Measurements from ENCODE around the gene CPZ. TPM values are rescaled to one million over a fixed set of nuclear protein-coding genes. Genes with fewer than 3 reads are reported as not detected.

Gene CPZ
- polyA plus RNA-seq, 1 donor (not counting 4 experiments of a cell fraction or from before 2014, with no cell fraction given): not detected

DNA sequence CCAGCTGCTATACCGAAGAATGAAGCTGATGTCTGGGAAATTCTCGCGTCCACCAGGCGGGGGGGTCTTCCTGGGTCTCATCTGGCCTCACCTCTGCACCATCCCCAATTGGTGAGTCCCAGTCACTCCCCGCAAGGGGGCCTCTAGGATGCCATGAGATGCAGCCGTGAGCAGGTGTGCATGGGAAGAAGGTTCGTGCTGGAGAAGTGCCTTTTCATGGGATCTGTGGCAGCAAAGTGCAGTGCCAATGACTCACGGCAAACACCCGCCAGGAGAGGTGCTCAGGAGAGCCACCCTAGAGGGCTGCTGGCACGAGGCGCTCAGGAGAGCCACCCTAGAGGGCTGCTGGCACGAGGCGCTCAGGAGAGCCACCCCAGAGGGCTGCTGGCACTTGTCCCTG is 55.1 kb downstream of the CPZ start:
- FAIRE-seq (no peak), DNase-seq (ENCODE audit: low read depth, low spot score) (no peak)
- no peaks in the 10 kb centered on the region for H3K4me1 ChIP-seq (ENCODE audit: control insufficient read depth, extremely low read depth, insufficient read depth, low read length)
- H3K27ac ChIP-seq (ENCODE audit: control insufficient read depth, insufficient read depth, low read length): no peak overlapping the region
- no peak overlapping the region for H2AFZ ChIP-seq (ENCODE audit: control insufficient read depth, low read length)
- no peaks in the 10 kb centered on the region for H3K79me2 ChIP-seq (ENCODE audit: control insufficient read depth, insufficient read depth, low read length)
- H3K36me3 ChIP-seq (ENCODE audit: control insufficient read depth in 2 of 2, extremely low read depth in 1 of 2, insufficient read depth in 2 of 2, low read length in 2 of 2): no peaks in the 10 kb centered on the region
- H3K9ac ChIP-seq (ENCODE audit: control insufficient read depth, extremely low read depth, insufficient read depth, low read length): no peak overlapping the region
- dilution Hi-C loops (cut with MboI; ENCODE audit: extremely low pct_ligation_motif_present, low sequenced_read_pairs): no loop called here
- no peaks in the 10 kb centered on the region for H3K9me1 ChIP-seq (ENCODE audit: control insufficient read depth, extremely low read depth, insufficient read depth, low read length)
- H3K4me3 ChIP-seq (ENCODE audit: control insufficient read depth in 2 of 3, extremely low read depth in 1 of 3, insufficient read depth in 2 of 3, low read depth in 1 of 3, low read length in 3 of 3): no peak overlapping the region
- no peaks in the 10 kb centered on the region for H4K20me1 ChIP-seq (ENCODE audit: control insufficient read depth, extremely low read depth, insufficient read depth, low read length)
- no peaks in the 10 kb centered on the region for H3K27me3 ChIP-seq (ENCODE audit: control insufficient read depth, extremely low read depth, insufficient read depth, low read length)
- TF ChIP-seq CTCF (optimal IDR thresholded peaks at IDR 0.05 in 1 of 3, IDR thresholded peaks at IDR 0.05 in 1 of 3, conservative IDR thresholded peaks at IDR 0.05 in 1 of 3; ENCODE audit: extremely low read depth in 1 of 3, insufficient read depth in 2 of 3, low read length in 3 of 3) (no peak), EZH2 (IDR thresholded peaks at IDR 0.05; ENCODE audit: low read length) (no peak)
- no peak overlapping the region for H3K4me2 ChIP-seq (ENCODE audit: control insufficient read depth, extremely low read depth, insufficient read depth, low read depth, low read length)
- H3K9me3 ChIP-seq (ENCODE audit: control insufficient read depth, low read depth, low read length): peaks cover 3% of the 10 kb centered on the region

GRCh38 chr4:8648296-8648695 is 55.7 kb downstream of the CPZ start:
- Histone ChIP-seq H4K20me1 (ENCODE audit: control insufficient read depth, extremely low read depth, insufficient read depth, low read length) (no peaks in the 10 kb centered on the region), H3K9me1 (ENCODE audit: control insufficient read depth, extremely low read depth, insufficient read depth, low read length) (no peaks in the 10 kb centered on the region), H3K4me1 (ENCODE audit: control insufficient read depth, extremely low read depth, insufficient read depth, low read length) (no peaks in the 10 kb centered on the region), H3K27ac (ENCODE audit: control insufficient read depth, insufficient read depth, low read length) (no peak overlapping the region), H3K36me3 (ENCODE audit: control insufficient read depth in 2 of 2, extremely low read depth in 1 of 2, insufficient read depth in 2 of 2, low read length in 2 of 2) (no peaks in the 10 kb centered on the region), H3K9me3 (ENCODE audit: control insufficient read depth, low read depth, low read length) (peaks cover 3% of the 10 kb centered on the region), H3K4me2 (ENCODE audit: control insufficient read depth, extremely low read depth, insufficient read depth, low read depth, low read length) (no peak overlapping the region), H3K9ac (ENCODE audit: control insufficient read depth, extremely low read depth, insufficient read depth, low read length) (no peak overlapping the region), H2AFZ (ENCODE audit: control insufficient read depth, low read length) (no peak overlapping the region), H3K27me3 (ENCODE audit: control insufficient read depth, extremely low read depth, insufficient read depth, low read length) (no peaks in the 10 kb centered on the region), H3K4me3 (ENCODE audit: control insufficient read depth in 2 of 3, extremely low read depth in 1 of 3, insufficient read depth in 2 of 3, low read depth in 1 of 3, low read length in 3 of 3) (no peak overlapping the region), H3K79me2 (ENCODE audit: control insufficient read depth, insufficient read depth, low read length) (no peaks in the 10 kb centered on the region)
- FAIRE-seq: no peak
- TF ChIP-seq CTCF (optimal IDR thresholded peaks at IDR 0.05 in 1 of 3, IDR thresholded peaks at IDR 0.05 in 1 of 3, conservative IDR thresholded peaks at IDR 0.05 in 1 of 3; ENCODE audit: extremely low read depth in 1 of 3, insufficient read depth in 2 of 3, low read length in 3 of 3): no peak
- TF ChIP-seq EZH2 (IDR thresholded peaks at IDR 0.05; ENCODE audit: low read length): no peak
- DNase-seq (ENCODE audit: low read depth, low spot score): no peak
- dilution Hi-C loops (cut with MboI; ENCODE audit: extremely low pct_ligation_motif_present, low sequenced_read_pairs): no loop called here
